ENCODE measurements around the gene FAM111A.

The FAM111A gene

GRCh38 chr11:59192446-59193020, 49.9 kb downstream of the FAM111A start:
- Histone ChIP-seq H3K4me3 (ENCODE audit: low read depth, low read length) (no peak overlapping the region), H3K27ac (no peak overlapping the region), H3K79me2 (no peaks in the 10 kb centered on the region), H3K27me3 (ENCODE audit: control insufficient read depth, insufficient read depth, low read length) (no peaks in the 10 kb centered on the region), H3K4me1 (no peaks in the 10 kb centered on the region), H3K4me2 (ENCODE audit: low read length) (no peak overlapping the region), H3K9me3 (ENCODE audit: control insufficient read depth, low read length) (no peaks in the 10 kb centered on the region), H3K36me3 (ENCODE audit: control insufficient read depth, insufficient read depth, low read length) (no peaks in the 10 kb centered on the region), H2AFZ (no peak overlapping the region), H3K9ac (no peak overlapping the region)
- TF ChIP-seq CTCF (IDR thresholded peaks at IDR 0.05), result no peak

- Histone ChIP-seq H3K9me3 (ENCODE audit: control insufficient read depth, low read length) (no peaks in the 10 kb centered on the region), H3K27ac (no peak overlapping the region), H3K79me2 (no peaks in the 10 kb centered on the region), H3K27me3 (ENCODE audit: control insufficient read depth, insufficient read depth, low read length) (no peaks in the 10 kb centered on the region), H3K4me2 (ENCODE audit: low read length) (no peak overlapping the region), H3K9ac (no peak overlapping the region), H3K4me1 (no peaks in the 10 kb centered on the region), H3K36me3 (ENCODE audit: control insufficient read depth, insufficient read depth, low read length) (no peaks in the 10 kb centered on the region), H3K4me3 (ENCODE audit: low read depth, low read length) (no peak overlapping the region), H2AFZ (no peak overlapping the region)
- TF ChIP-seq CTCF (IDR thresholded peaks at IDR 0.05), result no peak
Observed at GRCh38 chr11:59193587-59194130, 51.0 kb downstream of the FAM111A start.

GRCh38 chr11:59195586-59195985, 52.9 kb downstream of the FAM111A start:
- no peak for TF ChIP-seq CTCF (IDR thresholded peaks at IDR 0.05)
- Histone ChIP-seq H3K9ac (no peak overlapping the region), H3K27me3 (ENCODE audit: control insufficient read depth, insufficient read depth, low read length) (no peaks in the 10 kb centered on the region), H3K79me2 (no peaks in the 10 kb centered on the region), H3K4me3 (ENCODE audit: low read depth, low read length) (no peak overlapping the region), H3K4me1 (no peaks in the 10 kb centered on the region), H3K4me2 (ENCODE audit: low read length) (no peak overlapping the region), H3K27ac (no peak overlapping the region), H3K36me3 (ENCODE audit: control insufficient read depth, insufficient read depth, low read length) (no peaks in the 10 kb centered on the region), H2AFZ (no peak overlapping the region), H3K9me3 (ENCODE audit: control insufficient read depth, low read length) (no peaks in the 10 kb centered on the region)

GRCh38 chr11:59196777-59197176, 54.1 kb downstream of the FAM111A start:
- Histone ChIP-seq H3K4me1 (no peaks in the 10 kb centered on the region), H3K27ac (no peak overlapping the region), H3K9me3 (ENCODE audit: control insufficient read depth, low read length) (no peaks in the 10 kb centered on the region), H2AFZ (no peak overlapping the region), H3K27me3 (ENCODE audit: control insufficient read depth, insufficient read depth, low read length) (no peaks in the 10 kb centered on the region), H3K36me3 (ENCODE audit: control insufficient read depth, insufficient read depth, low read length) (no peaks in the 10 kb centered on the region), H3K79me2 (no peaks in the 10 kb centered on the region), H3K9ac (no peak overlapping the region), H3K4me2 (ENCODE audit: low read length) (no peak overlapping the region), H3K4me3 (ENCODE audit: low read depth, low read length) (no peak overlapping the region)
- no peak for TF ChIP-seq CTCF (IDR thresholded peaks at IDR 0.05)

- Histone ChIP-seq H3K79me2 (no peaks in the 10 kb centered on the region), H3K4me2 (ENCODE audit: low read length) (no peak overlapping the region), H2AFZ (no peak overlapping the region), H3K4me1 (no peaks in the 10 kb centered on the region), H3K9ac (no peak overlapping the region), H3K27ac (no peak overlapping the region), H3K9me3 (ENCODE audit: control insufficient read depth, low read length) (no peaks in the 10 kb centered on the region), H3K4me3 (ENCODE audit: low read depth, low read length) (no peak overlapping the region), H3K27me3 (ENCODE audit: control insufficient read depth, insufficient read depth, low read length) (no peaks in the 10 kb centered on the region), H3K36me3 (ENCODE audit: control insufficient read depth, insufficient read depth, low read length) (no peaks in the 10 kb centered on the region)
- no peak for TF ChIP-seq CTCF (IDR thresholded peaks at IDR 0.05)
Observed at GRCh38 chr11:59197991-59198390, 55.3 kb downstream of the FAM111A start.

All from parathyroid adenoma (tissue), 2 donors.